ENCODE data around the gene BRICD5. TPM values are rescaled to one million over a fixed set of nuclear protein-coding genes. Genes with fewer than 3 reads are reported as not detected.
A peak's percentile ranks its signal among the peaks of the same experiment; 100 is the strongest.

BRICD5 gene
- total RNA-seq, 1 experiment from 2014 or later: 17.1 TPM

DNA sequence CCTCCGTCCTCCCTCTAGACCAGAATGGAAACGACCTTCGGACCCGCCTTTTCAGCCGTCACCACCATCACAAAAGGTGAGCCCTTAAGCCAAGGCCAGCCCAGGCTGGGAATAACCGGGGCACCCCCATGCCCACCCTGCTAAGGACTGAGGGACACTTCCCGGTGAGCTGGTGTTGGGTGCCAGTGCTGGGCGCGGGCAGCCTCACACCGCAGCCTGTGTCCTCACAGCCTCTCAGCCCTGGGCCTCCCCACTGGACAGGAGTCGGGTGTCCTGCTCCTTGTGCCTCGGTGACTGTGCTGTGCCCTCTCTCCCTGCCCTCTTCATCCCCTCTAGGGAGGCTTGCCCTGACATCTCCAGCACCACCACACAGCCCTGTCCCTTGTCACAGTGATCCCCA lies 44.8 kb downstream of the BRICD5 start:
- CTCF ChIA-PET: no interaction called here
- Histone ChIP-seq H3K9me2 (ENCODE audit: insufficient read depth) (no peaks in the 10 kb centered on the region), H3K27ac (no peak overlapping the region), H3K27me3 (ENCODE audit: insufficient read depth, low read depth) (no peaks in the 10 kb centered on the region), H3K4me1 (replicated peaks; ENCODE audit: insufficient read depth) (peaks cover 41% of the 10 kb centered on the region), H3K9me3 (ENCODE audit: insufficient read depth, low read depth) (no peaks in the 10 kb centered on the region), H3K4me3 (no peak overlapping the region), H2AFZ (no peak overlapping the region), H3K36me3 (ENCODE audit: low read depth) (0 out of 2 replicates have a peak, but pooled peaks cover 9% of the 10 kb centered on the region), H3F3A (ENCODE audit: insufficient read depth, low read depth) (peaks cover 36% of the 10 kb centered on the region), H4K20me1 (ENCODE audit: insufficient read depth) (peaks cover 48% of the 10 kb centered on the region), H3K4me2 (no peak overlapping the region), H3K79me2 (ENCODE audit: low read depth) (peaks cover 49% of the 10 kb centered on the region)
- POLR2A ChIA-PET (ENCODE audit: unreplicated experiment): no interaction called here
- TF ChIP-seq EZH2 (IDR thresholded peaks at IDR 0.05; ENCODE audit: low read depth) (no peak), CTCF (conservative IDR thresholded peaks at IDR 0.05) (no peak)
- no TSS peak for BruUV-seq (replicated peaks)
- intact Hi-C loops (cut with micrococcal nuclease; ENCODE audit: unreplicated experiment): no loop called here
- DNase-seq: no peak

GRCh38 chr16:2163211-2163881 lies 47.3 kb downstream of the BRICD5 start:
- CTCF ChIA-PET: interaction anchor here (1.0 kb wide), 1 partner anchor 73 kb away, joined by 4 read pairs; no protein-coding TSS in a partner anchor
- POLR2A ChIA-PET (ENCODE audit: unreplicated experiment): interaction anchor here (0.6 to 1.4 kb wide), 6 partner anchors 8 to 1978 kb away, joined by 3 to 15 read pairs (median 4); partner anchors contain the start of genes ECI1 and TRAF7
- H3K9me3 ChIP-seq (ENCODE audit: insufficient read depth, low read depth): no peaks in the 10 kb centered on the region
- H4K20me1 ChIP-seq (ENCODE audit: insufficient read depth): peaks cover 68% of the 10 kb centered on the region
- H2AFZ ChIP-seq: no peak overlapping the region
- intact Hi-C loops (cut with micrococcal nuclease; ENCODE audit: unreplicated experiment): loop anchor here (1.0 kb wide), 1 partner anchor 8 kb away; the partner anchor contains the start of gene TRAF7
- no peaks in the 10 kb centered on the region for H3K9me2 ChIP-seq (ENCODE audit: insufficient read depth)
- peaks cover 36% of the 10 kb centered on the region for H3F3A ChIP-seq (ENCODE audit: insufficient read depth, low read depth)
- 0 out of 2 replicates have a peak, but pooled peaks cover 9% of the 10 kb centered on the region for H3K36me3 ChIP-seq (ENCODE audit: low read depth)
- H3K27ac ChIP-seq: peak overlapping the region; percentile 74
- peak overlapping the region; percentile 66 for H3K4me2 ChIP-seq
- H3K27me3 ChIP-seq (ENCODE audit: insufficient read depth, low read depth): no peaks in the 10 kb centered on the region
- TSS peak; percentile 16 for BruUV-seq (replicated peaks)
- peaks cover 41% of the 10 kb centered on the region for H3K4me1 ChIP-seq (replicated peaks; ENCODE audit: insufficient read depth)
- H3K4me3 ChIP-seq: peak overlapping the region; percentile 33; the same call in 1 of the 2 replicates
- peak; percentile 90 to 96 for DNase-seq
- no peak for TF ChIP-seq EZH2 (IDR thresholded peaks at IDR 0.05; ENCODE audit: low read depth)
- TF ChIP-seq CTCF (conservative IDR thresholded peaks at IDR 0.05): no peak
- H3K79me2 ChIP-seq (ENCODE audit: low read depth): peaks cover 71% of the 10 kb centered on the region

DNA sequence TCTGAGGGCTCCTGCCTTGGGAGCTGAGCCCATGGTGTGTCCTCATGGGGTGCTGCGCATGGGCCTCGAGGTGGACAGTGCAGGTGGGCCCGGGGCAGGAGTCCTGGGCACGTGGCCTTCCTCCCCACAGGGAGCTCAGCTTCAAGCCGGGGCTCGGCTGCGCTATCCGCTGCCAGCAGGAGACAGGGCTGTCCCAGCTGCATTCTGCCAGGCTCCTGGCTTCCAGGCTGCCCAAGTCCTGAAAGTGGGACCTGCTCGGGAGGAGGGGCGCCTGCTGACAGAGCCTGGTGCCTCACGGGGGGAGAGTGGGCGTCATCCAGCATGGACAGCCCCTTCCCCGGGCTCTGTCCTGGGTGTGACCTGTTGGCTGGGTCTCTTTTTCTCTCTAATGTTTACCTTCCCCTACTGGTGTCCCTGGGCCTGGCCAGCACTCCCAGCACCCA lies 48.0 kb downstream of the BRICD5 start:
- POLR2A ChIA-PET (ENCODE audit: unreplicated experiment): interaction anchor here (0.6 kb wide), 1 partner anchor 67 kb away, joined by 3 read pairs; no protein-coding TSS in a partner anchor
- Histone ChIP-seq H4K20me1 (ENCODE audit: insufficient read depth) (peaks cover 72% of the 10 kb centered on the region), H3K79me2 (ENCODE audit: low read depth) (peaks cover 77% of the 10 kb centered on the region), H3F3A (ENCODE audit: insufficient read depth, low read depth) (peaks cover 36% of the 10 kb centered on the region), H2AFZ (no peak overlapping the region), H3K9me2 (ENCODE audit: insufficient read depth) (no peaks in the 10 kb centered on the region), H3K27me3 (ENCODE audit: insufficient read depth, low read depth) (no peaks in the 10 kb centered on the region), H3K9me3 (ENCODE audit: insufficient read depth, low read depth) (no peaks in the 10 kb centered on the region), H3K4me1 (replicated peaks; ENCODE audit: insufficient read depth) (peaks cover 44% of the 10 kb centered on the region), H3K4me3 (peak overlapping the region; percentile 33; the same call in 1 of the 2 replicates), H3K27ac (peak overlapping the region; percentile 74), H3K4me2 (peak overlapping the region; percentile 66), H3K36me3 (ENCODE audit: low read depth) (0 out of 2 replicates have a peak, but pooled peaks cover 7% of the 10 kb centered on the region)
- CTCF ChIA-PET: interaction anchor here (1.0 kb wide), 1 partner anchor 72 kb away, joined by 4 read pairs; no protein-coding TSS in a partner anchor
- no peak for TF ChIP-seq CTCF (conservative IDR thresholded peaks at IDR 0.05)
- TF ChIP-seq EZH2 (IDR thresholded peaks at IDR 0.05; ENCODE audit: low read depth): no peak
- BruUV-seq (replicated peaks): no TSS peak
- DNase-seq: peak; percentile 54 to 84
- intact Hi-C loops (cut with micrococcal nuclease; ENCODE audit: unreplicated experiment): loop anchor here (1.0 kb wide), 1 partner anchor 7 kb away; the partner anchor contains the start of gene TRAF7

Measured in PC-9 (cell line).